MG63 (cell line): ENCODE data around the gene UBTD2. TPM values are rescaled to one million over a fixed set of nuclear protein-coding genes. Genes with fewer than 3 reads are reported as not detected.

Source experiments
- DNase-seq: peaks from one replicate; pipeline ENCODE4 v3.0.0-alpha.2; 2020
- H3K27me3 ChIP-seq: fragments of 250-450 bp; sonication (Bioruptor Pico); 2 replicates; pipeline ENCODE4 v1.5.1; 2020; ENCODE audit warnings: mild to moderate bottlenecking, moderate library complexity
- H3K36me3 ChIP-seq: fragments of 250-450 bp; sonication (Bioruptor Pico); 2 replicates; pipeline ENCODE4 v1.5.1; 2020; ENCODE audit warnings: mild to moderate bottlenecking, moderate library complexity
- H3K4me3 ChIP-seq: fragments of 250-450 bp; sonication (Bioruptor Pico); 2 replicates; pipeline ENCODE4 v1.5.1; 2020; ENCODE audit warnings: mild to moderate bottlenecking, moderate library complexity
- H3K9me3 ChIP-seq: fragments of 250-450 bp; sonication (Bioruptor Pico); 2 replicates; pipeline ENCODE4 v1.5.1; 2020; ENCODE audit warnings: mild to moderate bottlenecking, moderate library complexity
- total RNA-seq: library from RNA; depleted of rRNA; stranded (reverse); fragments of >200 nt; shearing (Covaris generic); gene quantifications from 2 replicates; pipeline ENCODE4 v1.2.3, GENCODE V29; 2014; ENCODE audit warnings: low replicate concordance

UBTD2 gene
- total RNA-seq, 1 experiment from 2014 or later = 28.8 TPM

GRCh38 chr5:172173564-172174153 lies 109.9 kb downstream of the UBTD2 start:
- Histone ChIP-seq H3K9me3 (no peaks in the 10 kb centered on the region), H3K36me3 (no peaks in the 10 kb centered on the region), H3K27me3 (no peaks in the 10 kb centered on the region), H3K4me3 (no peak overlapping the region)
- no peak for DNase-seq

GRCh38 chr5:172172912-172173563 lies 110.5 kb downstream of the UBTD2 start:
- Histone ChIP-seq H3K4me3 (no peak overlapping the region), H3K9me3 (no peaks in the 10 kb centered on the region), H3K27me3 (no peaks in the 10 kb centered on the region), H3K36me3 (no peaks in the 10 kb centered on the region)
- DNase-seq = no peak

- Histone ChIP-seq H3K36me3 (no peaks in the 10 kb centered on the region), H3K27me3 (no peaks in the 10 kb centered on the region), H3K9me3 (no peaks in the 10 kb centered on the region), H3K4me3 (no peak overlapping the region)
- DNase-seq = no peak
Observed at GRCh38 chr5:172171118-172171517, 112.4 kb downstream of the UBTD2 start.

GRCh38 chr5:172170251-172170701 lies 113.3 kb downstream of the UBTD2 start:
- Histone ChIP-seq H3K4me3 (no peak overlapping the region), H3K27me3 (no peaks in the 10 kb centered on the region), H3K9me3 (no peaks in the 10 kb centered on the region), H3K36me3 (no peaks in the 10 kb centered on the region)
- DNase-seq = peak; percentile 61

GRCh38 chr5:172169216-172169615 lies 114.3 kb downstream of the UBTD2 start:
- H3K36me3 ChIP-seq = no peaks in the 10 kb centered on the region
- H3K4me3 ChIP-seq = no peak overlapping the region
- no peaks in the 10 kb centered on the region for H3K27me3 ChIP-seq
- no peaks in the 10 kb centered on the region for H3K9me3 ChIP-seq
- DNase-seq = no peak

GRCh38 chr5:172168311-172168710 lies 115.3 kb downstream of the UBTD2 start:
- Histone ChIP-seq H3K9me3 (no peaks in the 10 kb centered on the region), H3K27me3 (no peaks in the 10 kb centered on the region), H3K4me3 (no peak overlapping the region), H3K36me3 (no peaks in the 10 kb centered on the region)
- no peak for DNase-seq

GRCh38 chr5:172167895-172168294 lies 115.7 kb downstream of the UBTD2 start:
- Histone ChIP-seq H3K36me3 (no peaks in the 10 kb centered on the region), H3K27me3 (no peaks in the 10 kb centered on the region), H3K4me3 (no peak overlapping the region), H3K9me3 (no peaks in the 10 kb centered on the region)
- DNase-seq = no peak

GRCh38 chr5:172166030-172166826 lies 117.3 kb downstream of the UBTD2 start:
- DNase-seq = no peak
- no peaks in the 10 kb centered on the region for H3K27me3 ChIP-seq
- H3K9me3 ChIP-seq = no peaks in the 10 kb centered on the region
- no peaks in the 10 kb centered on the region for H3K36me3 ChIP-seq
- no peak overlapping the region for H3K4me3 ChIP-seq

- Histone ChIP-seq H3K9me3 (no peaks in the 10 kb centered on the region), H3K36me3 (no peaks in the 10 kb centered on the region), H3K27me3 (no peaks in the 10 kb centered on the region), H3K4me3 (no peak overlapping the region)
- no peak for DNase-seq
Observed at GRCh38 chr5:172165465-172165864, 118.1 kb downstream of the UBTD2 start.

GRCh38 chr5:172164769-172165212 lies 118.8 kb downstream of the UBTD2 start:
- no peak overlapping the region for H3K4me3 ChIP-seq
- DNase-seq = no peak
- H3K27me3 ChIP-seq = no peaks in the 10 kb centered on the region
- no peaks in the 10 kb centered on the region for H3K36me3 ChIP-seq
- no peaks in the 10 kb centered on the region for H3K9me3 ChIP-seq

GRCh38 chr5:172163346-172163745 lies 120.2 kb downstream of the UBTD2 start:
- Histone ChIP-seq H3K27me3 (no peaks in the 10 kb centered on the region), H3K9me3 (no peaks in the 10 kb centered on the region), H3K4me3 (no peak overlapping the region), H3K36me3 (no peaks in the 10 kb centered on the region)
- DNase-seq = peak; percentile 57

- Histone ChIP-seq H3K4me3 (no peak overlapping the region), H3K36me3 (no peaks in the 10 kb centered on the region), H3K9me3 (no peaks in the 10 kb centered on the region), H3K27me3 (no peaks in the 10 kb centered on the region)
- no peak for DNase-seq
Observed at GRCh38 chr5:172162987-172163343, 120.6 kb downstream of the UBTD2 start.

GRCh38 chr5:172162323-172162986 lies 121.1 kb downstream of the UBTD2 start:
- no peak overlapping the region for H3K4me3 ChIP-seq
- no peaks in the 10 kb centered on the region for H3K27me3 ChIP-seq
- no peaks in the 10 kb centered on the region for H3K36me3 ChIP-seq
- no peaks in the 10 kb centered on the region for H3K9me3 ChIP-seq
- DNase-seq = no peak

- Histone ChIP-seq H3K27me3 (no peaks in the 10 kb centered on the region), H3K36me3 (peaks cover 2% of the 10 kb centered on the region; the same call in 1 of the 2 replicates), H3K9me3 (no peaks in the 10 kb centered on the region), H3K4me3 (no peak overlapping the region)
- no peak for DNase-seq
Observed at GRCh38 chr5:172160506-172160905, 123.1 kb downstream of the UBTD2 start.
